ENCODE results near the gene GDI2.
"Not testable (repeated sequence)": the region's sequence is repeated elsewhere in the genome, so short reads cannot be mapped to it uniquely, and the experiment has no call there.

Gene GDI2

DNA sequence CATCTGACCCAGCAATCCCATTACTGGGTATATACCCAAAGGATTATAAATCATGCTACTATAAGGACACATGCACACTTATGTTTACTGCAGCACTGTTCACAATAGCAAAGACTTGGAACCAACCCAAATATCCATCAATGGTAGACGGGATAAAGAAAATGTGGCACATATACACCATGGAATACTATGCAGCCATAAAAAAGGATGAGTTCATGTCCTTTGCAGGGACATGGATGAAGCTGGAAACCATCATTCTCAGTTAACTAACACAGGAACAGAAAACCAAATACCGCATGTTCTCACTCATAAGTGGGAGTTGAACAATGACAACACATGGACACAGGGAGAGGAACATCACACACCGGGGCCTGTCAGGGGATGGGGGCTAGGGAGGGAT, 35.5 kb downstream of the GDI2 start:
- not testable (repeated sequence) for DNase-seq

DNA sequence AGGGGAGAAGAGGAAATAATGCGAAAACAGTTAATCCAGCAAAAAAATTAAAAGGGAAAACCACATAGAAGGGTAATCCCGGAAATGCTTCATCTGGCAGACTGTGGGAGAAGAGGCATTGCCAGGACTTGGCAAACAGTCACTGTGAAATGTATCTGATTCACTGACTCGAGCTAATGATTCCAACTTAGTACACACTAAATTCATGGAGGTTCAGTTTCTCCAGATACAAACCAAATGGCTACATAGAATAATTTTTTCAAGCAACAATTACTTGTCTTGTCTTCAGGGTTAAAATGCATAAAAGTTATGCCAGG, 36.4 kb downstream of the GDI2 start:
- peak; percentile 76 for DNase-seq

- DNase-seq: peak; percentile 5
These were observed 36.9 kb downstream of the GDI2 start for GRCh38 chr10:5776136-5776880.

DNA sequence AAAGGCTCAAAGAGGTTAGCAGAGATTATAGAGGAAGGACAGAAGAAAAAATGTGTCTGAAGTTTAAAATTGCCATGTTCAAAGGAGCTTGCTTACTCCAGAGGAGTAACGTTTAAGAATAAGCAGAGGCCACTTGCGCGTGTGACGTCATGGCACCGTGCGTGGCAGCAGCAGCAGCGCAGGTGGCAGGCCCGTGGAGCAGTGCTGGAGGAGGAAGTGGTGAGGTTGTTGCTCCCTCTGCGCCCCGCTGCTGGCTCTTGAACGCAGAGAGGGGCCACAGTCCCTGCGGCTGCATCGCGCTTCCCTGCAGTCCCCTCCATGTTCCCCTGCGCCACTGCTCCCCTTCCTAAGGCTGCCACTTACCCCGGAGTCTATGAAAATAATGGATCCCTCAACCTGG, 37.5 kb downstream of the GDI2 start:
- DNase-seq: no peak

DNA sequence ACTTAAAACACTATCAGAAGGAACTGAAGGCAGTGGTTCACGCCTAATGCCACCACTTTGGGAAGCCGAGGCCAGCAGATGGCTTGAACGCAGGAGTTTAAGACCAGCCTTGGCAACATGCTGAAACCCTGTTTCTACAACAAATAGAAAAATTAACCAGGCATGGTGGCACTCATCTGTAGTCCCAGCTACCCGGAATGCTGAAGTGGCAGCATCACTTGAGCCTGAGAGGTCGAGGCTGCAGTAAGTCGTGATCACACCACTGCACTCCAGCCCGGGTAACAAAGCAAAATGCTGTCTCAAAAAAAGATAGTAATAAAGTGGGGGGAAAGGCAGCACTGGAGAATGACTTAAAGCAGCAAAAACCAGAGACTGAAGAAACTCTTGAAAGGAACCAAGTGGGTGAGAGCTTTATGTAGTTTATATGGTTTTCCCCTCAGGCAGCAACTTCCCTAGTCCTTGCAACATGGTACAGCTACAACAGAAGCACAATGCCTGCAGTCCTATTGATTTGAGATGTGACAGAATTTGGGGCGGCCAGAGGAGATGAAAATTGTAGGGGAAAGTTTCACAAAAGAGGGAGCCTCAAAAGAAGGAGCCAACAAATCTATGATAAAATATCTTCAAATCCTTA, 38.1 kb downstream of the GDI2 start:
- DNase-seq: no peak

DNA sequence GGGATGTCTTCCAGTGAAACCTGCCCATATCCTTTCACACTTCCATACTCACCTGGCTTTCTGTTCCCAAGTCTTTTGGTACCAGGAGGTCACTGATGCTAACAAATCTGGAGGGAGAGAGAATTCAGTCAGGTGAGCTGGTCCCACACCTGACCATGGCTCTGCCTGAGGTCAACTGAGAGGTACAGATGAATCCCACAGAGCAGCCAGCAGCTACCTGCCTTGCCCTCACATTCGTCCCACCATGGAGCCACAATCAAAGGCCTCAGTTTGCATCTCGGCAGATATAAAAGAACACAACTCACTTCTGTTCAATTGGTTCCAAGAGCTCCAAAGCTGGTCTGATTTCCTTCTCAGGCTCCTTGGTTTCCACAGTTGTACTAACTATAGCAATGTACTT, 47.0 kb downstream of the GDI2 start:
- no peak for DNase-seq

- DNase-seq: no peak
These were observed 47.6 kb downstream of the GDI2 start for GRCh38 chr10:5765617-5766016.

GRCh38 chr10:5764422-5765297, 48.6 kb downstream of the GDI2 start:
- no peak for DNase-seq

GRCh38 chr10:5762531-5762930, 50.7 kb downstream of the GDI2 start:
- no peak for DNase-seq

GRCh38 chr10:5761220-5761619, 52.0 kb downstream of the GDI2 start:
- no peak for DNase-seq

DNA sequence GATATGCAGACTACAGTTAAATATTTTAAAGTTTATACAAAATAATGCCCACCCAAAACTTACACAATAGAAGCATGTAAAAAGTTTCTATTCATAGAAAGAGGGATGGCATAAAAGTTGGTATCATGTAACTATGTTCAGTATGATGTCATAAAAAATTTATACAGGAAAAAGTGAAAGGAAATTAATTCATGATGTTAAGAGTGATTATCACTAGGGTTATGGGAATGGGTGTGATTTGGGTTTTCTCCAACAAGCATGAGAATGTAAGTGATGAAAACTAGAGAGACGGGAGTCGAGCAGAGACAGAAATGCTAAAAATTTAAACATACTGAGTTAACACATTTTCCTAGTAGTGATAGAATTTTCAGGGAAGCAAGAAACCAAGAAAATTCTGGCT, 52.7 kb downstream of the GDI2 start:
- no peak for DNase-seq

DNA sequence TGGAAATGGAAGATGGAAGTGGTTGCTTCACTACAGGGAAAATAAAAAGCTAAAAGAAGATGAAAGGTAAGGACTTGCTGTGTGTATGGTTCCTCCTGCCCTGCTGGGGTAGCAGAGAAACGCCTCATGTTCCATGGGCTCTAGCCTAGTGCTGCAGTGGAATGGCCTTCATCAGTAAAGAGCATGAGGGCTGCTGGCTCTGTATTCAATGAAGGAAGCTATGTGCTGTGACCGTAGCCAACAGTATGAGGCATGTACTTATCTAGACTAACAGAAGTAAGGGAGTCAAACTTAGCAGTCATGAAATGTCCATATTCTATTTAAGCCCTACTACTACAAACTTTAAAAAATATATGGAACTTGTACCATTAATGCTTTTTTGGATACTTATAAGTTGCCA, 54.3 kb downstream of the GDI2 start:
- no peak for DNase-seq

- no peak for DNase-seq
These were observed 55.3 kb downstream of the GDI2 start for GRCh38 chr10:5757766-5758517.

GRCh38 chr10:5752301-5752871, 60.8 kb downstream of the GDI2 start:
- no peak for DNase-seq

GRCh38 chr10:5751601-5752253, 61.5 kb downstream of the GDI2 start:
- DNase-seq: no peak

GRCh38 chr10:5748394-5748803, 64.8 kb downstream of the GDI2 start:
- no peak for DNase-seq

- DNase-seq: no peak
These were observed 67.0 kb downstream of the GDI2 start for GRCh38 chr10:5746197-5746596.

DNA sequence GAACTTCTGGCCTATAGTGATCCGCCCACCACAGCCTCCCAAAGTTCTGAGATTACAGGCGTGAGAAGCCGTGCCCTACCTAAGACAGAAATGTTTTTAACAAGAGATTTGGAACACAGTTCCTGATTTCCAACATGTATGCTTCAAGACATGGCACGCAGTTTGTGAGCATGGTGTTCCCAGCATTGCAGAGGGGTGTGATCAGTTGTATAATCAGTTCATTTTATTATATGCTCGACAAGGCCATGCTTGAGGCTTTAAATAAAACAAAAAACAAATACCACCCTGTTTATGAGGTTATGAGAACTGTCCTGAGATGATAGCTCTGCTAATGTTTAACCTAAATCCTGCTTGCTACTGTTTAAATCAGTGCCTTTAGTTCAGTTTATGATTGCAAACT, 68.4 kb downstream of the GDI2 start:
- no peak for DNase-seq

- DNase-seq: no peak
These were observed 69.5 kb downstream of the GDI2 start for GRCh38 chr10:5743736-5744135.

DNA sequence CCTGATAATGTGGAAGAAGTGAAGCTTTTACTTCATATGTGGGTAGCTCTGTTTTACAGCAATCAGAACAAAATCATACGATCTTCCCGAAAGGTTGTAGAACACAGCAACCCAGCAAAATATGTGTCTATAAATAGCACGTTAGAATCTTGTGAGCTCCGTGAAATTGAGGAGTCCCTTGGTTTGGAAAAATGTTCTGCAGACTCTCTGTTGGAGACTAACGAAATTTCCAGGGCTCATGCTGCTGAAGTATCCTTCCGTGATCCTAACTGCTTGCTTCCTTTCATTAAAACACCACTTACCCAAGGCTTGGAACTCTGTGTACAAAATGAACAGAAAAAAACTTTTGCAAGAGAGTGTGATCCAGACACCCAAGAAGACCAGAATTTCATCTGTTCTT, 71.1 kb downstream of the GDI2 start:
- DNase-seq: no peak

GRCh38 chr10:5741276-5741675, 72.0 kb downstream of the GDI2 start:
- DNase-seq: no peak

- no peak for DNase-seq
These were observed 74.8 kb downstream of the GDI2 start for GRCh38 chr10:5738427-5738826.

Measured in HCEC 1CT (cell line).